HepG2 (cell line): ENCODE data around the gene CLIC3. TPM values are rescaled to one million over a fixed set of nuclear protein-coding genes. Genes with fewer than 3 reads are reported as not detected.

Experiments used
- ATAC-seq: fragments of 200-7000 bp; cut with Tn5 transposase; 3 replicates; pipeline ENCODE4 v1.9.1; 2020; ENCODE audit warnings: mild to moderate bottlenecking, moderate library complexity
- BruUV-seq: library from RNA; stranded (reverse); fragments of 400-500 nt; replicated peaks from 2 replicates; lab custom pipeline; 2021; lab: Mats Ljungman, UMichigan
- CTCF ChIA-PET: fragments of 300-600 bp; formaldehyde crosslinking; extraction: SDS; loops from one replicate; lab custom pipeline; 2021; ENCODE audit warnings: low total read pairs, inconsistent platforms, low intra/inter-chr PET ratio; lab: Yijun Ruan, JAX
- POLR2A ChIA-PET: fragments of 350-600 bp; sonication (Branson Sonifier 250); formaldehyde crosslinking; loops from one replicate; lab custom pipeline; 2020; ENCODE audit warnings: antibody characterized with exemption, inconsistent platforms; lab: Yijun Ruan, JAX
- DNase-seq: peaks from one replicate; pipeline ENCODE4 v3.0.0-alpha.2; 2015; ENCODE audit warnings: low spot score
- FAIRE-seq: peaks from 3 replicates; lab custom pipeline; 2011; peaks lifted over from hg19 to GRCh38; lab: Jason Lieb, UNC
- H2AFZ ChIP-seq: one replicate; pipeline ENCODE4 v1.6.1; 2011; ENCODE audit warnings: low read length, inconsistent platforms
- H3K27ac ChIP-seq: fragments of 300-600 bp; 3 replicates; pipeline ENCODE4 v1.8.0; 2011; ENCODE audit warnings: mixed run types, mild to moderate bottlenecking, mixed read lengths, low read length, inconsistent platforms; ENCODE audit not compliant: insufficient read depth; ENCODE audit errors: extremely low read length
- H3K27me3 ChIP-seq, 2 experiments: fragments of 200-600 bp in 1 of 2; 2 replicates in 1 of 2; 3 replicates in 1 of 2; pipeline versions ENCODE4 v1.6.0 to v1.8.0; 2011; ENCODE audit warnings: low read length in 2 of 2, mild to moderate bottlenecking in 2 of 2, moderate library complexity in 2 of 2, inconsistent platforms in 1 of 2; ENCODE audit not compliant: insufficient read depth in 2 of 2, control insufficient read depth in 1 of 2
- H3K36me3 ChIP-seq, 2 experiments: fragments of 200-600 bp in 1 of 2; replicated peaks in 1 of 2; 2 replicates in 1 of 2; 3 replicates in 1 of 2; pipeline versions ENCODE4 v1.5.1 to v1.8.0; 2011; ENCODE audit warnings: low read length in 2 of 2, inconsistent platforms in 1 of 2; ENCODE audit not compliant: insufficient read depth in 2 of 2, control insufficient read depth in 1 of 2
- H3K4me1 ChIP-seq: 2 replicates; pipeline ENCODE4 v1.5.1; 2012; ENCODE audit warnings: low read length, inconsistent platforms; ENCODE audit not compliant: insufficient read depth
- H3K4me2 ChIP-seq: 2 replicates; pipeline ENCODE4 v1.6.0; 2011; ENCODE audit warnings: low read depth, low read length, inconsistent platforms
- H3K4me3 ChIP-seq, 3 experiments: fragments of 200-600 bp in 1 of 3; sonication (generic), shearing (Covaris generic) in 1 of 3; replicated peaks in 1 of 3; 2 replicates each; pipeline ENCODE4 v1.5.1; 2011 to 2016; ENCODE audit warnings: low read length in 3 of 3, inconsistent platforms in 2 of 3, low read depth in 2 of 3, mild to moderate bottlenecking in 2 of 3, control low read depth in 1 of 3, mixed read lengths in 1 of 3; ENCODE audit not compliant: insufficient read depth in 1 of 3
- H3K79me2 ChIP-seq: one replicate; pipeline ENCODE4 v1.6.1; 2011; ENCODE audit warnings: low read length, inconsistent platforms; ENCODE audit not compliant: insufficient read depth
- H3K9ac ChIP-seq: 2 replicates; pipeline ENCODE4 v1.6.0; 2011; ENCODE audit warnings: mild to moderate bottlenecking, low read depth, low read length, inconsistent platforms; ENCODE audit not compliant: insufficient read depth
- H3K9me3 ChIP-seq: 2 replicates; pipeline ENCODE4 v1.5.1; 2012; ENCODE audit warnings: mild to moderate bottlenecking, low read length
- H4K20me1 ChIP-seq: 2 replicates; pipeline ENCODE4 v1.6.0; 2011; ENCODE audit warnings: inconsistent platforms, mild to moderate bottlenecking, low read length, moderate library complexity; ENCODE audit not compliant: insufficient read depth
- AGO1 ChIP-seq: fragments of 200-400 bp; formaldehyde crosslinking; IDR thresholded peaks from 2 replicates; pipeline ENCODE4 v1.6.1; 2017; ENCODE audit warnings: mild to moderate bottlenecking, low read depth, low read length, moderate library complexity; ENCODE audit not compliant: poor library complexity, severe bottlenecking
- E2F1 ChIP-seq: sonication (generic); formaldehyde crosslinking; IDR thresholded peaks from 2 replicates; pipeline ENCODE4 v1.5.0; 2020; ENCODE audit warnings: missing genetic modification reagents
- GABPA ChIP-seq, 2 experiments: IDR thresholded peaks; 2 replicates each; pipeline ENCODE4 v1.6.1; 2011 to 2016; ENCODE audit warnings: low read depth in 2 of 2, low read length in 1 of 2, missing biosample characterization in 1 of 2, missing genetic modification characterization in 1 of 2
- MLX ChIP-seq: IDR thresholded peaks from 2 replicates; pipeline ENCODE4 v1.6.1; 2016
- NFKBIZ ChIP-seq: IDR thresholded peaks from 2 replicates; pipeline ENCODE4 v1.6.1; 2018; ENCODE audit warnings: missing genetic modification reagents, missing compliant biosample characterization
- PRMT3 ChIP-seq: sonication (generic); formaldehyde crosslinking; IDR thresholded peaks from 2 replicates; pipeline ENCODE4 v1.8.1; 2022; ENCODE audit warnings: low read depth, mild to moderate bottlenecking, moderate library complexity, missing genetic modification reagents, borderline replicate concordance
- REPIN1 ChIP-seq: sonication (generic); formaldehyde crosslinking; IDR thresholded peaks from 2 replicates; pipeline ENCODE4 v1.8.0; 2022; ENCODE audit warnings: missing genetic modification reagents, low read depth, mild to moderate bottlenecking, borderline replicate concordance
- SMAD1 ChIP-seq: sonication (generic); formaldehyde crosslinking; IDR thresholded peaks from 2 replicates; pipeline ENCODE4 v1.4.0; 2020; ENCODE audit warnings: missing genetic modification reagents, low read depth, mild to moderate bottlenecking, borderline replicate concordance
- ZFY ChIP-seq: sonication (generic); formaldehyde crosslinking; IDR thresholded peaks from 2 replicates; pipeline ENCODE4 v1.4.0; 2020; ENCODE audit warnings: missing genetic modification reagents
- ZMYM2 ChIP-seq: sonication (generic); formaldehyde crosslinking; IDR thresholded peaks from 2 replicates; pipeline ENCODE4 v1.8.0; 2022; ENCODE audit warnings: mild to moderate bottlenecking, missing genetic modification reagents
- ZNF264 ChIP-seq: sonication (generic); formaldehyde crosslinking; IDR thresholded peaks from 2 replicates; pipeline ENCODE4 v1.4.0; 2020; ENCODE audit warnings: missing genetic modification reagents
- ZNF329 ChIP-seq: sonication (generic); formaldehyde crosslinking; IDR thresholded peaks from 2 replicates; pipeline ENCODE4 v1.9.0; 2021; ENCODE audit warnings: low read depth, mild to moderate bottlenecking, missing genetic modification reagents
- ZNF800 ChIP-seq: sonication (generic); formaldehyde crosslinking; IDR thresholded peaks from 2 replicates; pipeline ENCODE4 v1.4.0; 2020; ENCODE audit warnings: missing genetic modification reagents
- WGBS: methylation state at CpG from one replicate; pipeline ENCODE4 v1.1.6; 2017; ENCODE audit warnings: low lambda C conversion rate; 5-methylcytosine and 5-hydroxymethylcytosine counted together
- in situ Hi-C: cut with HindIII; loops from 2 replicates; pipeline ENCODE4 v1.10.0; 2017; ENCODE audit warnings: low pct_unique_long_range_greater_than_20kb; ENCODE audit not compliant: extremely low pct_ligation_motif_present
- intact Hi-C: fragments of 100-400 bp; cut with micrococcal nuclease; formaldehyde crosslinking; loops from one replicate; pipeline ENCODE4 v1.10.0; 2022; ENCODE audit not compliant: unreplicated experiment
- polyA plus RNA-seq, 8 experiments: library from polyadenylated mRNA; depleted of rRNA in 3 of 8; stranded (reverse) in 7 of 8; unstranded in 1 of 8; fragments of >200 nt; fragmentation: Illumina TruSeq in 4 of 8; extraction: Trizol in 4 of 8; gene quantifications; 2 replicates each; pipeline versions ENCODE4 v1.2.1 to v1.2.3, GENCODE V29; 2011 to 2016; ENCODE audit warnings: low read depth in 4 of 8, missing spikeins in 1 of 8, mixed read lengths in 1 of 8; ENCODE audit not compliant: insufficient read depth in 1 of 8
- total RNA-seq, 5 experiments: library from RNA; depleted of rRNA; stranded (reverse); fragments of >200 nt; fragmentation: Illumina TruSeq; extraction: Trizol; gene quantifications; 2 replicates each; pipeline ENCODE4 v1.2.3, GENCODE V29; 2016; ENCODE audit warnings: low read depth in 1 of 5

CLIC3 gene
- total and polyA plus RNA-seq, 2 of the 13 experiments (the other 11 are each of a cell fraction or from before 2014, with no cell fraction given): 0.51 to 1.5 TPM

GRCh38 chr9:136958898-136959850 is 37.2 kb downstream of the CLIC3 start:
- TF ChIP-seq GABPA (IDR thresholded peaks at IDR 0.05; ENCODE audit: low read depth, low read length) (0 out of 2 replicates have a peak, but pooled peaks have one; percentile 12), GABPA (CRISPR knock-in tag; IDR thresholded peaks at IDR 0.05; ENCODE audit: low read depth) (no peak), NFKBIZ (no peak), AGO1 (peak; percentile 21)
- WGBS: 44% methylated on average over 5 of the region's 28 CpGs
- intact Hi-C loops (no loop called here), in situ Hi-C loops (no loop called here)
- Histone ChIP-seq H3K79me2 (no peaks in the 10 kb centered on the region), H3K4me2 (no peak overlapping the region), H3K36me3 (no peaks in the 10 kb centered on the region), H3K4me1 (peaks cover 2% of the 10 kb centered on the region), H3K27ac (no peak overlapping the region), H3K9ac (no peak overlapping the region), H4K20me1 (no peaks in the 10 kb centered on the region), H3K4me3 (no peak overlapping the region), H3K27me3 (peaks cover 13 to 34% of the 10 kb centered on the region in 2 experiments), H2AFZ (no peak overlapping the region), H3K9me3 (no peaks in the 10 kb centered on the region)
- no peak for FAIRE-seq
- BruUV-seq: no TSS peak
- no peak; the same call in 2 of the 3 replicates for ATAC-seq
- ChIA-PET POLR2A (interaction anchor here (0.6 kb wide), 1 partner anchor 14 kb away, joined by 4 read pairs; the partner anchor contains the start of genes C8G and FBXW5), CTCF (no interaction called here)
- DNase-seq: no peak

GRCh38 chr9:136958473-136958872 is 37.9 kb downstream of the CLIC3 start:
- Histone ChIP-seq H3K9me3 (no peaks in the 10 kb centered on the region), H3K27me3 (peaks cover 13 to 31% of the 10 kb centered on the region in 2 experiments), H3K4me3 (no peak overlapping the region), H3K36me3 (no peaks in the 10 kb centered on the region), H2AFZ (no peak overlapping the region), H3K4me2 (no peak overlapping the region), H3K4me1 (no peaks in the 10 kb centered on the region), H4K20me1 (no peaks in the 10 kb centered on the region), H3K9ac (no peak overlapping the region), H3K27ac (no peak overlapping the region), H3K79me2 (no peaks in the 10 kb centered on the region)
- CTCF ChIA-PET: no interaction called here
- POLR2A ChIA-PET: no interaction called here
- no peak for DNase-seq
- 84% methylated on average over 7 of the region's 7 CpGs for WGBS
- no peak for ATAC-seq
- intact Hi-C loops (no loop called here), in situ Hi-C loops (no loop called here)
- BruUV-seq: no TSS peak
- no peak for FAIRE-seq
- TF ChIP-seq ZMYM2: no peak
- no peak for TF ChIP-seq PRMT3 (CRISPR knock-in tag)
- no peak for TF ChIP-seq MLX (CRISPR knock-in tag)
- TF ChIP-seq AGO1: peak; percentile 24
- TF ChIP-seq SMAD1 (CRISPR knock-in tag): no peak
- no peak for TF ChIP-seq REPIN1 (CRISPR knock-in tag)
- TF ChIP-seq E2F1: no peak
- TF ChIP-seq ZNF329 (CRISPR knock-in tag): peak; percentile 98
- TF ChIP-seq ZNF800 (CRISPR knock-in tag): no peak
- no peak for TF ChIP-seq ZFY (CRISPR knock-in tag)
- TF ChIP-seq ZNF264: no peak
